HepG2 (cell line): ENCODE data around the gene CBX5. TPM values are rescaled to one million over a fixed set of nuclear protein-coding genes. Genes with fewer than 3 reads are reported as not detected.

Experiments
- AKAP8 ChIP-seq: sonication (generic); formaldehyde crosslinking; IDR thresholded peaks from 2 replicates; pipeline ENCODE4 v1.5.1; 2020; ENCODE audit warnings: mild to moderate bottlenecking, missing genetic modification reagents
- DMAP1 ChIP-seq: IDR thresholded peaks from 2 replicates; pipeline ENCODE4 v1.6.1; 2016
- DR1 ChIP-seq: sonication (generic); formaldehyde crosslinking; IDR thresholded peaks from 2 replicates; pipeline ENCODE4 v1.8.0; 2021; ENCODE audit warnings: mild to moderate bottlenecking, missing genetic modification reagents, inconsistent platforms
- E2F5 ChIP-seq: sonication (generic); formaldehyde crosslinking; conservative IDR thresholded peaks from 2 replicates; pipeline ENCODE4 v1.4.0; 2020; ENCODE audit warnings: missing genetic modification reagents
- GATA4 ChIP-seq: sonication (generic); IDR thresholded peaks from 2 replicates; pipeline ENCODE4 v1.6.1; 2016; ENCODE audit warnings: antibody characterized with exemption, low read depth, borderline replicate concordance
- HOXA7 ChIP-seq: sonication (generic); formaldehyde crosslinking; IDR thresholded peaks from 2 replicates; pipeline ENCODE4 v1.8.1; 2022; ENCODE audit warnings: mild to moderate bottlenecking, missing genetic modification reagents, moderate library complexity
- KDM5A ChIP-seq: fragments of 200-600 bp; sonication (generic); IDR thresholded peaks from 2 replicates; pipeline ENCODE4 v1.7.0; 2018; ENCODE audit warnings: antibody characterized with exemption, mild to moderate bottlenecking, low read length, borderline replicate concordance
- KMT2B ChIP-seq: IDR thresholded peaks from 2 replicates; pipeline ENCODE4 v1.6.1; 2016; ENCODE audit warnings: missing genetic modification reagents, missing compliant biosample characterization
- NFE2L2 ChIP-seq: fragments of 150-350 bp; IDR thresholded peaks from 2 replicates; pipeline ENCODE4 v1.6.1; 2014; ENCODE audit warnings: low read length
- RCOR2 ChIP-seq: IDR thresholded peaks from 2 replicates; pipeline ENCODE4 v1.6.1; 2016; ENCODE audit warnings: missing biosample characterization, missing genetic modification reagents
- RFXANK ChIP-seq: IDR thresholded peaks from 2 replicates; pipeline ENCODE4 v1.6.1; 2016
- ZNF276 ChIP-seq: sonication (generic); formaldehyde crosslinking; IDR thresholded peaks from 2 replicates; pipeline ENCODE4 v1.4.0; 2020; ENCODE audit warnings: mild to moderate bottlenecking, low read depth, missing genetic modification reagents
- ZNF446 ChIP-seq: sonication (generic); formaldehyde crosslinking; IDR thresholded peaks from 2 replicates; pipeline ENCODE4 v1.5.0; 2020; ENCODE audit warnings: mild to moderate bottlenecking, missing genetic modification reagents
- ZNF513 ChIP-seq: sonication (generic); formaldehyde crosslinking; conservative IDR thresholded peaks from 2 replicates; pipeline ENCODE4 v1.5.0; 2020; ENCODE audit warnings: missing genetic modification reagents
- ZNF572 ChIP-seq: sonication (generic); formaldehyde crosslinking; IDR thresholded peaks from 2 replicates; pipeline ENCODE4 v1.5.1; 2020; ENCODE audit warnings: mild to moderate bottlenecking, missing genetic modification reagents
- ZNF720 ChIP-seq: sonication (generic); formaldehyde crosslinking; IDR thresholded peaks from 2 replicates; pipeline ENCODE4 v1.4.0; 2020; ENCODE audit warnings: missing genetic modification reagents
- polyA plus RNA-seq, 8 experiments: library from polyadenylated mRNA; depleted of rRNA in 3 of 8; stranded (reverse) in 7 of 8; unstranded in 1 of 8; fragments of >200 nt; fragmentation: Illumina TruSeq in 4 of 8; extraction: Trizol in 4 of 8; gene quantifications; 2 replicates each; pipeline versions ENCODE4 v1.2.1 to v1.2.3, GENCODE V29; 2011 to 2016; ENCODE audit warnings: low read depth in 4 of 8, missing spikeins in 1 of 8, mixed read lengths in 1 of 8; ENCODE audit not compliant: insufficient read depth in 1 of 8
- total RNA-seq, 5 experiments: library from RNA; depleted of rRNA; stranded (reverse); fragments of >200 nt; fragmentation: Illumina TruSeq; extraction: Trizol; gene quantifications; 2 replicates each; pipeline ENCODE4 v1.2.3, GENCODE V29; 2016; ENCODE audit warnings: low read depth in 1 of 5
- TF ChIP-seq, protein P1 (sequence below): IDR thresholded peaks from 2 replicates; pipeline ENCODE4 v1.6.1; 2016; ENCODE audit warnings: low read depth, missing genetic modification reagents, missing compliant biosample characterization

CBX5 gene
- total and polyA plus RNA-seq, 2 of the 13 experiments (the other 11 are each of a cell fraction or from before 2014, with no cell fraction given) = 16.0 to 22.2 TPM

GRCh38 chr12:54214553-54215406, 65.1 kb downstream of the CBX5 start (continued):
- TF ChIP-seq, protein P1, sequence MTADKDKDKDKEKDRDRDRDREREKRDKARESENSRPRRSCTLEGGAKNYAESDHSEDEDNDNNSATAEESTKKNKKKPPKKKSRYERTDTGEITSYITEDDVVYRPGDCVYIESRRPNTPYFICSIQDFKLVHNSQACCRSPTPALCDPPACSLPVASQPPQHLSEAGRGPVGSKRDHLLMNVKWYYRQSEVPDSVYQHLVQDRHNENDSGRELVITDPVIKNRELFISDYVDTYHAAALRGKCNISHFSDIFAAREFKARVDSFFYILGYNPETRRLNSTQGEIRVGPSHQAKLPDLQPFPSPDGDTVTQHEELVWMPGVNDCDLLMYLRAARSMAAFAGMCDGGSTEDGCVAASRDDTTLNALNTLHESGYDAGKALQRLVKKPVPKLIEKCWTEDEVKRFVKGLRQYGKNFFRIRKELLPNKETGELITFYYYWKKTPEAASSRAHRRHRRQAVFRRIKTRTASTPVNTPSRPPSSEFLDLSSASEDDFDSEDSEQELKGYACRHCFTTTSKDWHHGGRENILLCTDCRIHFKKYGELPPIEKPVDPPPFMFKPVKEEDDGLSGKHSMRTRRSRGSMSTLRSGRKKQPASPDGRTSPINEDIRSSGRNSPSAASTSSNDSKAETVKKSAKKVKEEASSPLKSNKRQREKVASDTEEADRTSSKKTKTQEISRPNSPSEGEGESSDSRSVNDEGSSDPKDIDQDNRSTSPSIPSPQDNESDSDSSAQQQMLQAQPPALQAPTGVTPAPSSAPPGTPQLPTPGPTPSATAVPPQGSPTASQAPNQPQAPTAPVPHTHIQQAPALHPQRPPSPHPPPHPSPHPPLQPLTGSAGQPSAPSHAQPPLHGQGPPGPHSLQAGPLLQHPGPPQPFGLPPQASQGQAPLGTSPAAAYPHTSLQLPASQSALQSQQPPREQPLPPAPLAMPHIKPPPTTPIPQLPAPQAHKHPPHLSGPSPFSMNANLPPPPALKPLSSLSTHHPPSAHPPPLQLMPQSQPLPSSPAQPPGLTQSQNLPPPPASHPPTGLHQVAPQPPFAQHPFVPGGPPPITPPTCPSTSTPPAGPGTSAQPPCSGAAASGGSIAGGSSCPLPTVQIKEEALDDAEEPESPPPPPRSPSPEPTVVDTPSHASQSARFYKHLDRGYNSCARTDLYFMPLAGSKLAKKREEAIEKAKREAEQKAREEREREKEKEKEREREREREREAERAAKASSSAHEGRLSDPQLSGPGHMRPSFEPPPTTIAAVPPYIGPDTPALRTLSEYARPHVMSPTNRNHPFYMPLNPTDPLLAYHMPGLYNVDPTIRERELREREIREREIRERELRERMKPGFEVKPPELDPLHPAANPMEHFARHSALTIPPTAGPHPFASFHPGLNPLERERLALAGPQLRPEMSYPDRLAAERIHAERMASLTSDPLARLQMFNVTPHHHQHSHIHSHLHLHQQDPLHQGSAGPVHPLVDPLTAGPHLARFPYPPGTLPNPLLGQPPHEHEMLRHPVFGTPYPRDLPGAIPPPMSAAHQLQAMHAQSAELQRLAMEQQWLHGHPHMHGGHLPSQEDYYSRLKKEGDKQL (CRISPR knock-in tag) = no peak
- no peak for TF ChIP-seq HOXA7
- 0 out of 2 replicates have a peak, but pooled peaks have one; percentile 22 for TF ChIP-seq RCOR2 (CRISPR knock-in tag)
- TF ChIP-seq KDM5A = no peak
- no peak for TF ChIP-seq GATA4
- TF ChIP-seq E2F5 (CRISPR knock-in tag) = no peak
- no peak for TF ChIP-seq AKAP8
- no peak for TF ChIP-seq DMAP1 (CRISPR knock-in tag)
- no peak for TF ChIP-seq ZNF572 (CRISPR knock-in tag)
- TF ChIP-seq ZNF446 (CRISPR knock-in tag) = no peak
- no peak for TF ChIP-seq NFE2L2
- TF ChIP-seq DR1 (CRISPR knock-in tag) = no peak
- no peak for TF ChIP-seq KMT2B
- TF ChIP-seq RFXANK = no peak
- no peak for TF ChIP-seq ZNF276 (CRISPR knock-in tag)
- no peak for TF ChIP-seq ZNF513 (CRISPR knock-in tag)
- no peak for TF ChIP-seq ZNF720
